T-helper 2 cell treated with Interferon-gamma antibody and Interleukin-4, amounts not matched to agents 100 ng/mL and 5 ng/mL, for 36 hours (primary cell): ENCODE measurements around the gene CLMN. TPM values are rescaled to one million over a fixed set of nuclear protein-coding genes. Genes with fewer than 3 reads are reported as not detected.

Source experiments
- intact Hi-C: fragments of 100-400 bp; cut with micrococcal nuclease; formaldehyde crosslinking; loops from one replicate; pipeline ENCODE4 v1.15.1; 2023
- total RNA-seq: library from RNA; stranded (reverse); gene quantifications from 2 replicates; pipeline ENCODE4 v1.2.3, GENCODE V29; 2022

The CLMN gene
- total RNA-seq, 1 donor from 2014 or later: 1.5 TPM

GRCh38 chr14:95198320-95198719 lies 121.4 kb downstream of the CLMN start:
- intact Hi-C loops: no loop called here

- intact Hi-C loops: no loop called here
Observed at GRCh38 chr14:95197551-95197950, 122.2 kb downstream of the CLMN start.

- intact Hi-C loops: no loop called here
Observed at GRCh38 chr14:95196826-95197545, 122.7 kb downstream of the CLMN start.

- intact Hi-C loops: no loop called here
Observed at GRCh38 chr14:95196268-95196667, 123.4 kb downstream of the CLMN start.

GRCh38 chr14:95195031-95195430 lies 124.7 kb downstream of the CLMN start:
- intact Hi-C loops: no loop called here

GRCh38 chr14:95193081-95193480 lies 126.6 kb downstream of the CLMN start:
- intact Hi-C loops: no loop called here

GRCh38 chr14:95192311-95192710 lies 127.4 kb downstream of the CLMN start:
- intact Hi-C loops: no loop called here

GRCh38 chr14:95191445-95192199 lies 128.1 kb downstream of the CLMN start:
- intact Hi-C loops: no loop called here

- intact Hi-C loops: no loop called here
Observed at GRCh38 chr14:95190857-95191256, 128.9 kb downstream of the CLMN start.

- intact Hi-C loops: no loop called here
Observed at GRCh38 chr14:95190346-95190840, 129.3 kb downstream of the CLMN start.

- intact Hi-C loops: no loop called here
Observed at GRCh38 chr14:95189367-95190132, 130.2 kb downstream of the CLMN start.

GRCh38 chr14:95188380-95188779 lies 131.3 kb downstream of the CLMN start:
- intact Hi-C loops: no loop called here

GRCh38 chr14:95185767-95186392 lies 133.8 kb downstream of the CLMN start:
- intact Hi-C loops: no loop called here

GRCh38 chr14:95185033-95185766 lies 134.5 kb downstream of the CLMN start:
- intact Hi-C loops: no loop called here

- intact Hi-C loops: no loop called here
Observed at GRCh38 chr14:95184413-95184790, 135.3 kb downstream of the CLMN start.

GRCh38 chr14:95183532-95184412 lies 135.9 kb downstream of the CLMN start:
- intact Hi-C loops: no loop called here

- intact Hi-C loops: no loop called here
Observed at GRCh38 chr14:95183082-95183481, 136.6 kb downstream of the CLMN start.

GRCh38 chr14:95182379-95182778 lies 137.3 kb downstream of the CLMN start:
- intact Hi-C loops: no loop called here

GRCh38 chr14:95180966-95181741 lies 138.6 kb downstream of the CLMN start:
- intact Hi-C loops: no loop called here
